Chondrocyte (in vitro differentiated cells): ENCODE data around the gene CFAP70. TPM values are rescaled to one million over a fixed set of nuclear protein-coding genes. Genes with fewer than 3 reads are reported as not detected.
A peak's percentile ranks its signal among the peaks of the same experiment; 100 is the strongest.

ENCODE experiments used
- DNase-seq: peaks from one replicate; pipeline ENCODE4 v3.0.0; 2021; ENCODE audit warnings: mixed read lengths, low spot score
- H3K27ac Mint-ChIP-seq: one replicate; pipeline ENCODE4 v1.8.0; 2021; ENCODE audit warnings: mild to moderate bottlenecking, moderate library complexity, mixed read lengths; ENCODE audit not compliant: unreplicated experiment
- H3K27me3 Mint-ChIP-seq: 2 replicates; pipeline ENCODE4 v1.8.0; 2021; ENCODE audit warnings: low read depth, mixed read lengths
- H3K36me3 Mint-ChIP-seq: 2 replicates; pipeline ENCODE4 v1.8.0; 2021; ENCODE audit warnings: low read depth, mixed read lengths
- H3K4me1 Mint-ChIP-seq: 2 replicates; pipeline ENCODE4 v1.8.0; 2021; ENCODE audit warnings: low read depth, mild to moderate bottlenecking, mixed read lengths
- H3K4me3 Mint-ChIP-seq: one replicate; pipeline ENCODE4 v1.8.0; 2021; ENCODE audit warnings: mild to moderate bottlenecking, moderate library complexity, mixed read lengths; ENCODE audit not compliant: unreplicated experiment
- H3K9me3 Mint-ChIP-seq: 2 replicates; pipeline ENCODE4 v1.8.0; 2021; ENCODE audit warnings: low read depth, mixed read lengths
- total RNA-seq: library from RNA; stranded (reverse); gene quantifications from 3 replicates; pipeline ENCODE4 v1.2.1, GENCODE V29; 2021
- TF ChIP-seq, protein P1 (sequence below): fragments of 200-600 bp; sonication (generic); IDR thresholded peaks from 2 replicates; pipeline ENCODE4 v1.5.0; 2021; ENCODE audit warnings: antibody characterized with exemption, mild to moderate bottlenecking, moderate library complexity

CFAP70 gene
- total RNA-seq, 1 donor from 2014 or later: 0.42 TPM

GRCh38 chr10:73252445-73253224 lies 106.0 kb downstream of the CFAP70 start, which contains the start of gene MRPS16:
Gene MRPS16 (minus strand): TSS chr10:73252644. CDS start chr10:73252482, 162 bp downstream.
- DNase-seq: peak; percentile 94
- H3K4me1 Mint-ChIP-seq: peaks cover 35% of the 10 kb centered on the region

DNA sequence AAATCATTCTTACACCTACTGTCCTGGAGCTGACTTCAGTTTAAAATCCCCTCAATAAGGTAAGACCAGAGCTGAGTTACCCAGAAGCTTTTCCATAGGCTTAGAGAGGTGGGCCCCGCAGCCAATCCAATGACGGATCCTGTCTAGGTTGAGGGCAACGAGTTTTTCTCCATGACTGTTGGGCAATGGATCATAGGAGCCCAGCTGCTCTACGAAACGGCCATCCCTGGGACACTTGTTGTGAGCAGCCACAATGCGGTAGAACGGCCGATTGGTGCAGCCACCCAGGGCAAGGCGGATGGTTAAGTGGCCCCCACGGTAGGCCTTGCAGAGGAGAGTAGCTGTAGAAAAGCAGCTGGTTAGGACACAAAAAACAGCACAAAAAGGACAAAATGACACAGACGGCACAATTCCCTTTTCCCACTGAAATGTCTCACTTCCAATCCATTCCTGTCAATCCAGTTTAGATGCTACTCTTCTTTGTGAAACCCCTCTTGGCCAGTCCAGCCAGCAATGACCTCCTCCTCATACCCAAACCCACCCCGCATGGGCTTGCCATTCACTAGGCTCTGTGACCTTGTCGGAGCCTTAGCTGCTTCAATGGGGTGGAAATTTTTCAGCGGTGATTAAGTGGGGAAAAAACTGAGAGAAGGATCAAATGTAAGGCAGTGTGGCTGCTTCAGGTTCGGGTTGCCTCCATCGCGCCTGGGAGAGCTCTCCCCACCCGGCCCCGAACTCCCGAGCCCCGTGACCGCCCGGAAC lies 106.8 kb downstream of the CFAP70 start:
- peak overlapping the region; percentile 98 for H3K27ac Mint-ChIP-seq
- H3K4me3 Mint-ChIP-seq: peak overlapping the region; percentile 94
- DNase-seq: no peak
- peaks cover 8% of the 10 kb centered on the region for H3K36me3 Mint-ChIP-seq
- TF ChIP-seq, protein P1, sequence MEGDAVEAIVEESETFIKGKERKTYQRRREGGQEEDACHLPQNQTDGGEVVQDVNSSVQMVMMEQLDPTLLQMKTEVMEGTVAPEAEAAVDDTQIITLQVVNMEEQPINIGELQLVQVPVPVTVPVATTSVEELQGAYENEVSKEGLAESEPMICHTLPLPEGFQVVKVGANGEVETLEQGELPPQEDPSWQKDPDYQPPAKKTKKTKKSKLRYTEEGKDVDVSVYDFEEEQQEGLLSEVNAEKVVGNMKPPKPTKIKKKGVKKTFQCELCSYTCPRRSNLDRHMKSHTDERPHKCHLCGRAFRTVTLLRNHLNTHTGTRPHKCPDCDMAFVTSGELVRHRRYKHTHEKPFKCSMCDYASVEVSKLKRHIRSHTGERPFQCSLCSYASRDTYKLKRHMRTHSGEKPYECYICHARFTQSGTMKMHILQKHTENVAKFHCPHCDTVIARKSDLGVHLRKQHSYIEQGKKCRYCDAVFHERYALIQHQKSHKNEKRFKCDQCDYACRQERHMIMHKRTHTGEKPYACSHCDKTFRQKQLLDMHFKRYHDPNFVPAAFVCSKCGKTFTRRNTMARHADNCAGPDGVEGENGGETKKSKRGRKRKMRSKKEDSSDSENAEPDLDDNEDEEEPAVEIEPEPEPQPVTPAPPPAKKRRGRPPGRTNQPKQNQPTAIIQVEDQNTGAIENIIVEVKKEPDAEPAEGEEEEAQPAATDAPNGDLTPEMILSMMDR: peak; percentile 15
- H3K27me3 Mint-ChIP-seq: no peaks in the 10 kb centered on the region
- no peaks in the 10 kb centered on the region for H3K9me3 Mint-ChIP-seq
- H3K4me1 Mint-ChIP-seq: peaks cover 39% of the 10 kb centered on the region

More at GRCh38 chr10:73252445-73253224, 106.0 kb downstream of the CFAP70 start, which contains the start of gene MRPS16:
- H3K36me3 Mint-ChIP-seq: peaks cover 8% of the 10 kb centered on the region
- peak within 1 kb of the TSS; percentile 94 for H3K4me3 Mint-ChIP-seq
- no peaks in the 10 kb centered on the region for H3K9me3 Mint-ChIP-seq
- H3K27ac Mint-ChIP-seq: peak within 1 kb of the TSS; percentile 98
- H3K27me3 Mint-ChIP-seq: no peaks in the 10 kb centered on the region
- TF ChIP-seq, protein P1: peak; percentile 5

DNA sequence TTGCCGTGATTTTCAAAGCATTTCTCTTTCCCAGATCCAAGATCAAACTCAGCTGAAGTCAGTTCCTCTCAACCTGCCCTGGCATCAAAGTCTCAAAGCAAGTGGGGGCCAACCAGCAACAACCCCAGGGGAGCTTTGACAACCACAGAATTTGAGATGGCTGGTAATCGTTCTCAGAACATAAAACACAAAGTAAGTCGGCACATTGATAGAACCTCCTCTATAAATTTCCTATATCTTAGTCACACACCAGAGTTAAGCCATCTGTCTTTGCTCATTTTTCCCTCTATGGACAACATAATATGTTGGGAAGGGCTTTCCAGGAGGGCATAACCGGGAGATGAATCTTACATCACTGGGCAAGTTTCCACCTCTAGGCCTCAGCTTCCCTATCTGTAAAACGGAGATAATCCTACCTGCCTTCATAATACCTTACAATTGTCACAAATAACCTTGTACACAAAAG lies 110.4 kb downstream of the CFAP70 start:
- H3K27ac Mint-ChIP-seq: peak overlapping the region; percentile 95
- DNase-seq: no peak
- H3K9me3 Mint-ChIP-seq: no peaks in the 10 kb centered on the region
- H3K4me1 Mint-ChIP-seq: peaks cover 65% of the 10 kb centered on the region
- TF ChIP-seq, protein P1: no peak
- no peaks in the 10 kb centered on the region for H3K27me3 Mint-ChIP-seq
- no peak overlapping the region for H3K4me3 Mint-ChIP-seq
- peaks cover 17% of the 10 kb centered on the region for H3K36me3 Mint-ChIP-seq

DNA sequence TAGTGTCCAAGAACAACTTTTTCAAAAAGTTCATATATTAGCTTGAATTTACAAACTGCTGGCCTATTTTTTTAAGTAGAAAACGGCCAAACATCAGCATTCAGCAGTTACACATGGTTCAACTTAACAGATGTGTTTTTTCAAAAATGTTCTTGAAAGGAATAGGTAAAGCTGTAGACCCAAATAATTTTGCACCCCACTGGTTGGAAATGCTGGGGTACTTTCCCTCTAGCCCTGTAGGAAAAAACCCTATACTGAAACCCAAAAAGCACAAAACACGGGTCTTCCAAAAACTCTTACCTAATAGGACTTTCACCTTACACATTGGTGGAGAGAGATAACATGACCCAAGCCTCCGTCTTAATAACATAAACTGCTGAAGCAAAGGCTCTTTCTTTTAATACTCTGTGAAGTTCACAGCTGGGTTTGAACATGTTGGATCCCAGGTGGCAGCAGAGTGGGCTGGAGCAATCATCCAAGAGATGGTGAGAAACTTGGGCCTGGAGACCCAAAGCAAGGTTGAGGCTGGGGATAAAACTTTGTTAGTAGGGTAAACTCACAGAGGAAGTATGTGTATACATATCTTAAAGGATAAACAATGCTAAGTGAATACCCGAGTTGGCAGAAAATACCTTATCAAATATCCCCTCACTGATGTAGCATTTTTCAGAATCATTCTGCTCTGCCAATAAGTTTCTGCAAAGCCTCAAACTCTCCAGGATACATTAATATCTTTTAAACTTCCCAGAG lies 111.0 kb downstream of the CFAP70 start:
- peaks cover 60% of the 10 kb centered on the region for H3K4me1 Mint-ChIP-seq
- H3K4me3 Mint-ChIP-seq: peak overlapping the region; percentile 96
- H3K36me3 Mint-ChIP-seq: peaks cover 20% of the 10 kb centered on the region
- no peaks in the 10 kb centered on the region for H3K27me3 Mint-ChIP-seq
- TF ChIP-seq, protein P1: no peak
- H3K9me3 Mint-ChIP-seq: no peaks in the 10 kb centered on the region
- DNase-seq: no peak
- H3K27ac Mint-ChIP-seq: peak overlapping the region; percentile 95
